Measurements from ENCODE around the gene ARID1A.

DNA sequence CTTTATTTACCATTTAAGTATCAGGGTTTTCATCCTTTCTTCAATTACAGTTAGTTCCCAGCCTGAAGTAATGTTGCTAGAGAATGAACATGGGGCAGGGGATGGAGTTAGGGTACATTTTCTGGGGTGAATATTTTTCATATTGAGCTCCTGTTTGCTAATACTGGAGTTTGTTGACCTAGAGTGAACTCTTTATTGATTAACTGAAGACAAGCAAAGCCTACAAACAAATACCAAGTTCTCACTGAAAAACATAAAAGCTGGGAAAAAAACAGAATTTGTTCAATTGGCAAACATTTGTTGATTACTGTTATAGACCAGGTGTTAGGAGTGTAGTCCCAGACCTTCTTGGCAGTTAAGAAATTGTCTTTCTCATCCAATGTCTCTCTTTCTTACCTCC is 63.7 kb downstream of the ARID1A start:
- TF ChIP-seq CTCF (conservative IDR thresholded peaks at IDR 0.05; ENCODE audit: low read depth, low read length) (no peak), EZH2 (IDR thresholded peaks at IDR 0.05; ENCODE audit: borderline replicate concordance, low read depth, low read length, poor library complexity, severe bottlenecking) (no peak)

Data from A673 (cell line).